Measurements from ENCODE around the gene TBC1D9B.

GRCh38 chr5:179863449-179864085 lies 44.1 kb downstream of the TBC1D9B start:
- TF ChIP-seq POLR2A (IDR thresholded peaks at IDR 0.05) (no peak), EP300 (IDR thresholded peaks at IDR 0.05) (no peak)
- TF ChIP-seq, protein P1, sequence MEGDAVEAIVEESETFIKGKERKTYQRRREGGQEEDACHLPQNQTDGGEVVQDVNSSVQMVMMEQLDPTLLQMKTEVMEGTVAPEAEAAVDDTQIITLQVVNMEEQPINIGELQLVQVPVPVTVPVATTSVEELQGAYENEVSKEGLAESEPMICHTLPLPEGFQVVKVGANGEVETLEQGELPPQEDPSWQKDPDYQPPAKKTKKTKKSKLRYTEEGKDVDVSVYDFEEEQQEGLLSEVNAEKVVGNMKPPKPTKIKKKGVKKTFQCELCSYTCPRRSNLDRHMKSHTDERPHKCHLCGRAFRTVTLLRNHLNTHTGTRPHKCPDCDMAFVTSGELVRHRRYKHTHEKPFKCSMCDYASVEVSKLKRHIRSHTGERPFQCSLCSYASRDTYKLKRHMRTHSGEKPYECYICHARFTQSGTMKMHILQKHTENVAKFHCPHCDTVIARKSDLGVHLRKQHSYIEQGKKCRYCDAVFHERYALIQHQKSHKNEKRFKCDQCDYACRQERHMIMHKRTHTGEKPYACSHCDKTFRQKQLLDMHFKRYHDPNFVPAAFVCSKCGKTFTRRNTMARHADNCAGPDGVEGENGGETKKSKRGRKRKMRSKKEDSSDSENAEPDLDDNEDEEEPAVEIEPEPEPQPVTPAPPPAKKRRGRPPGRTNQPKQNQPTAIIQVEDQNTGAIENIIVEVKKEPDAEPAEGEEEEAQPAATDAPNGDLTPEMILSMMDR (IDR thresholded peaks at IDR 0.05): no peak
